Esophagus (tissue), 2 donors: ENCODE results near the gene CFAP57. TPM values are rescaled to one million over a fixed set of nuclear protein-coding genes. Genes with fewer than 3 reads are reported as not detected.

Experiments used
- H3K27ac ChIP-seq, 2 donors: one replicate each; pipeline ENCODE4 v1.5.1; 2013; ENCODE audit warnings: low read depth in 2 of 2, mild to moderate bottlenecking in 2 of 2, inconsistent platforms in 1 of 2, low read length in 1 of 2, moderate library complexity in 1 of 2
- H3K27me3 ChIP-seq, 2 donors: one replicate each; pipeline ENCODE4 v1.6.1; 2013; ENCODE audit warnings: low read length in 2 of 2, control low read depth in 1 of 2, mild to moderate bottlenecking in 1 of 2; ENCODE audit not compliant: insufficient read depth in 2 of 2, control insufficient read depth in 1 of 2
- H3K36me3 ChIP-seq, 2 donors: one replicate each; pipeline ENCODE4 v1.6.1; 2013; ENCODE audit warnings: low read length in 1 of 2; ENCODE audit not compliant: control insufficient read depth in 2 of 2, insufficient read depth in 2 of 2
- H3K4me1 ChIP-seq, 2 donors: one replicate each; pipeline ENCODE4 v1.6.1; 2013; ENCODE audit warnings: low read length in 1 of 2; ENCODE audit not compliant: control insufficient read depth in 2 of 2, insufficient read depth in 2 of 2
- H3K4me3 ChIP-seq, 2 donors: one replicate each; pipeline ENCODE4 v1.5.1; 2013; ENCODE audit warnings: low read length in 2 of 2, mild to moderate bottlenecking in 2 of 2, low read depth in 1 of 2, moderate library complexity in 1 of 2
- H3K9me3 ChIP-seq, 2 donors: one replicate each; pipeline ENCODE4 v1.6.1; 2013; ENCODE audit warnings: mild to moderate bottlenecking in 2 of 2, low read depth in 1 of 2, low read length in 1 of 2, moderate library complexity in 1 of 2; ENCODE audit not compliant: control insufficient read depth in 2 of 2, insufficient read depth in 1 of 2
- WGBS, 2 donors: extraction: QIAGEN DNeasy Blood & Tissue Kit; methylation state at CpG; one replicate each; pipeline ENCODE4 v1.1.7; 2013; 5-methylcytosine and 5-hydroxymethylcytosine counted together
- polyA plus RNA-seq, 2 donors: library from polyadenylated mRNA; stranded (reverse); fragments of 200-250 nt; gene quantifications; one replicate each; pipeline ENCODE4 v1.2.3, GENCODE V29; 2013
- donor health status: healthy with polysubstance abuse.
- donor health status: Bipolar disorder and iron deficiency.

The CFAP57 gene
- polyA plus RNA-seq, 2 donors = 0.02 to 0.06 TPM

DNA sequence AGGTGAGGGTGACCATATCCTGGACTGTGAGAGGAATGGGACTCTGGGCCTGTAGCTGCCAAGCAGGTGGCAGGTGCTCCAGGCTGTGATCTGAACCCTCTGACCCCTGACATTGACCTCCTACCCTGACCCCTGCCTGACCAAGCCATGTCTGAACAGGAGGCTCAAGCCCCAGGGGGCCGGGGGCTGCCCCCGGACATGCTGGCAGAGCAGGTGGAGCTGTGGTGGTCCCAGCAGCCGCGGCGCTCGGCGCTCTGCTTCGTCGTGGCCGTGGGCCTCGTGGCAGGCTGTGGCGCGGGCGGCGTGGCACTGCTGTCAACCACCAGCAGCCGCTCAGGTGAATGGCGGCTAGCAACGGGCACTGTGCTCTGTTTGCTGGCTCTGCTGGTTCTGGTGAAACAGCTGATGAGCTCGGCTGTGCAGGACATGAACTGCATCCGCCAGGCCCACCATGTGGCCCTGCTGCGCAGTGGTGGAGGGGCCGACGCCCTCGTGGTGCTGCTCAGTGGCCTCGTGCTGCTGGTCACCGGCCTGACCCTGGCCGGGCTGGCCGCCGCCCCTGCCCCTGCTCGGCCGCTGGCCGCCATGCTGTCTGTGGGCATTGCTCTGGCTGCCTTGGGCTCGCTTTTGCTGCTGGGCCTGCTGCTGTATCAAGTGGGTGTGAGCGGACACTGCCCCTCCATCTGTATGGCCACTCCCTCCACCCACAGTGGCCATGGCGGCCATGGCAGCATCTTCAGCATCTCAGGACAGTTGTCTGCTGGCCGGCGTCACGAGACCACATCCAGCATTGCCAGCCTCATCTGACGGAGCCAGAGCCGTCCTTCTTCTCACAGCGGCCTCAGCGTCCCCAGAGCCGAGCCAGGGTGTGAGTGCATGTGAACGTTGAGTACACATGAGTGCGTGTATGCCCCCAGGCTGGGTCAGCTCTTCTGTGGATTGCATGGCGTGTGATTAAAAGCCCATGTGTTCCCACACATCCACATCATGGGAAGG, 100.7 kb downstream of the CFAP57 start:
- no peak overlapping the region for H3K4me3 ChIP-seq
- peaks cover 5 to 19% of the 10 kb centered on the region in 2 donors for H3K4me1 ChIP-seq
- no peak overlapping the region for H3K27ac ChIP-seq
- H3K9me3 ChIP-seq = no peaks in the 10 kb centered on the region
- WGBS, 2 donors = 95 to 96% methylated on average over 46 of the region's 46 CpGs
- no peaks in the 10 kb centered on the region for H3K36me3 ChIP-seq
- no peaks in the 10 kb centered on the region for H3K27me3 ChIP-seq

DNA sequence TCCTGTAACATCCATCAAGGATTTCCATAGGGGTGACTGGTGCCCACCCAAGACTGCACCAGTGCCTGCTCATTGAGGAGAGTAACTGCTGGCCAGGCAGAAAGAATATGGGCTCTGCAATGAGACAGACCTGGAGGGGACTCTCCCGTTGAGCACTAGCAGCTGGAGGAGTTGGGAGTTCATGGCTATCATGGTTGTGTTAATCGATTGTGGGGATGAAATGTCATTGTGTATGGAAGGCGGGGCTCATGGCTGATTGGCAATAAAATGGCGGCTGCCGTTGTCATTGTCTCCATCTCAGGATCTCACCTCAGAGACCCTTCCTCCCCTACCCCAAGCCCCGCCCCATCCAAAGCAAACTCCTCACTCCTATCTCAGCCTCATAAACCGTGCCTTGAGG, 101.6 kb downstream of the CFAP57 start:
- Histone ChIP-seq H3K4me1 (peaks cover 5 to 19% of the 10 kb centered on the region in 2 donors), H3K9me3 (no peaks in the 10 kb centered on the region), H3K27me3 (no peaks in the 10 kb centered on the region), H3K27ac (peak overlapping the region; percentile 21 to 81), H3K36me3 (no peaks in the 10 kb centered on the region), H3K4me3 (no peak overlapping the region)
- 93 to 94% methylated on average over 7 of the region's 7 CpGs for WGBS, 2 donors

DNA sequence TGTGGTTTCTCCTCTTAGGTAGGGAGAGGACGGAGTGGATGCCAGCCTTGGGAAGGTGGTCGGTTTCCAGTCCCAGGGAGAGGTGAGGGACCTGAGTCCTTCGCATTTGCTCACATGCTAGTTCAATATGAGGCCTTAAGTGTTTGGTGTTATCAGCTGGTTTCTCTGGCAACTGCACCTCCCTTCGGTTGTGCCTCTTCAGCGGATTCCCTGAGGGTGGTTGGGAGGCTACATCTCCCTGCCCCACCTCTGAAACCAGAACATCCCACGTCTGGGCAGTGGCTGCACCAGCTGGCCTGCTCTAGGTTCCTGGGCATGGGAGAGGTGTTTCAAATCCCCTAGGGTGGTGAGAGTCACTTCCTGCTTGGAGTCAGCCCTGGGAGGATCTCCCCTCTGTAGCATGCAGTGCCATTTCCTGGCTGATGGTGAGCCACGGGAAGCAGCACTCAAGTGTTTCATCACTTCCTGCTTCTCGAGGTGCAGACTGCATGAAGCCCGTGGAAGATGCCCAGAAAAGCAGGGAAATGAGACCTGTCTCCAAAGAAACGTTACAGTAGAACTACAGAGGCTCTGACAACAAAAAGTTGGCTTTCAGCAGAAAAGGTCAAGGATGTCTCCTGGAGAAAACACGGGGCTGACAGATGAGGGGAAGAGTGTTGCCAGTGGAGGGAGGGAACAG, 102.1 kb downstream of the CFAP57 start:
- Histone ChIP-seq H3K4me3 (no peak overlapping the region), H3K27me3 (no peaks in the 10 kb centered on the region), H3K9me3 (no peaks in the 10 kb centered on the region), H3K4me1 (peaks cover 5 to 19% of the 10 kb centered on the region in 2 donors), H3K36me3 (no peaks in the 10 kb centered on the region), H3K27ac (peak overlapping the region; percentile 21 to 81)
- 44 to 49% methylated on average over 11 of the region's 11 CpGs for WGBS, 2 donors

DNA sequence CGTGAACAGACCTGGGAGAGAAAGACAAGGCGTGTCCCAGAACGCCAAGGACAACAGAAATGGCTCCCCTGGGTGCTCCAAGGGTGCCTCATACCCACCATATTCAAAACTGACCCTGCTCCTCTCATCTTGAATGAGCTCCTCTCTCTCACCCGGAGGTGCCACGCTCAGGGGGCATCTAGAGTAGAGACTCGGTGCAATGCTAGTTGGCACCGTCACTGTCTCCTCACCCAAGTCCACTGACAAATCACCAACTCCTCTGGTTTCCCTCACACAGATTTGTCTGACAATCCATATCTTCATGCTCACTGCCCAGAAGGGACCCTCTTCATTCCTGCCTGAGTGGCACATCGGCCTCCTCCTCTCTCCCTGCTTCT, 102.7 kb downstream of the CFAP57 start:
- Histone ChIP-seq H3K27me3 (no peaks in the 10 kb centered on the region), H3K4me1 (peaks cover 5 to 19% of the 10 kb centered on the region in 2 donors), H3K9me3 (no peaks in the 10 kb centered on the region), H3K27ac (peak overlapping the region in 1 of 2 donors; percentile 81), H3K4me3 (no peak overlapping the region), H3K36me3 (no peaks in the 10 kb centered on the region)
- 75 to 88% methylated on average over 8 of the region's 8 CpGs for WGBS, 2 donors

DNA sequence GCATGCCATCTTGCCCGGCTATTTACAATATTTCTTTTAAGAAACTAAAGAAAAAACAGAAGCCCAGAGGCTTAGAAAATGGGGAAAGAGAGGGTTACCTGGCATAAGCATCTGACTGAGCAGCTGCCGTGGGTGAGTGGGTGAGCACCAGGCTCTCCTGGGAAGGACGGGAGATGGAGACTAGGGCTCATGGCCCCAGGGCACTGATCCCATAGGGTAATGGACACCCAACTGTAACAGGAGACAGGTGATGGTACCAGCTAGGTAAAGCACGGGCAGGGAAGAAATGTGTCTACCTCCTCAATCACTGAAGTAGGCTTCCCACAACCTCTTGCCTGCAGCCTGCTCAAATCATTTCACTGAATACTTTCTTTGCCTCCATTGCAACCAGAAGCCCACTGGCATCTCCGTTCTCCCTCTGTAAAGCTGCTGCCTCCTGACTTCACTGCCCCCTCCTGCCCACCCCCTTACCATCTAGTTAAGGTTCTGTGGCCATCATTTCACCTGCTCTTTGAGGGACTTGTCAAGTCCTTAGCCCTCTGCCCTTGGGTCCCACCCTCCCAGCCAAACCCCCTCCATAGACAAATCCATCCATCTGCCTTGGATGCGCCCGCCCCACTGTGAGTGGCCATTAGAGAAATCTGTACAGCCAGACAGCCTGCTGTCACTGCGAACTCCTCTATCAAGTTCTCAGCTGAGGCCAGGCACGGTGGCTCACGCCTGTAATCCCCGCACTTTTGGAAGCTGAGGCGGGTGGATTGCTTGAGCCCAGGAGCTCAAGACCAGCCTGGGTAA, 103.9 kb downstream of the CFAP57 start:
- no peaks in the 10 kb centered on the region for H3K9me3 ChIP-seq
- H3K4me1 ChIP-seq = peaks cover 2 to 15% of the 10 kb centered on the region in 2 donors
- no peaks in the 10 kb centered on the region for H3K27me3 ChIP-seq
- H3K27ac ChIP-seq = no peak overlapping the region
- 75 to 77% methylated on average over 12 of the region's 12 CpGs for WGBS, 2 donors
- H3K4me3 ChIP-seq = no peak overlapping the region
- H3K36me3 ChIP-seq = no peaks in the 10 kb centered on the region

DNA sequence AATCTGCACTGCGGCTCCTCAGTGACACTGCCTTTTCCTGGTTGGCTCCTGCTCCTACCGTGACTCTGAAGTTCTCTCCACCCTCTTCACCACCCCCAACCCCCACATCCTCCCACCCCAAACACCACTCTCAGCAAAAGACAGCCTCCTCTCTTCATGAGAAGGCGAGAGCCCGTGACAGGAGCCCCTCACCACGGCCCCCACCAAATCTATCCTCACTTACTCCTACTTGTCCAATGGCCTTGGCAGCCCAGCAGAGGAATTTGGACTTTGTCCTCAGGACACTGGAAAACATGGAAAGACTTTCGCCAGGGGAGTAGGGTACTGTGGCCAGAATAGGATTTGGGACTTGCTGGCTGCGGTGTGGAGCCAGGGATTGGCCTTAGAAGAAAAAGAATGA, 104.5 kb downstream of the CFAP57 start:
- Histone ChIP-seq H3K36me3 (no peaks in the 10 kb centered on the region), H3K4me1 (peaks cover 0 to 12% of the 10 kb centered on the region in 2 donors), H3K4me3 (no peak overlapping the region), H3K27ac (no peak overlapping the region), H3K27me3 (no peaks in the 10 kb centered on the region), H3K9me3 (no peaks in the 10 kb centered on the region)
- WGBS, 2 donors = 55 to 57% methylated on average over 7 of the region's 7 CpGs

DNA sequence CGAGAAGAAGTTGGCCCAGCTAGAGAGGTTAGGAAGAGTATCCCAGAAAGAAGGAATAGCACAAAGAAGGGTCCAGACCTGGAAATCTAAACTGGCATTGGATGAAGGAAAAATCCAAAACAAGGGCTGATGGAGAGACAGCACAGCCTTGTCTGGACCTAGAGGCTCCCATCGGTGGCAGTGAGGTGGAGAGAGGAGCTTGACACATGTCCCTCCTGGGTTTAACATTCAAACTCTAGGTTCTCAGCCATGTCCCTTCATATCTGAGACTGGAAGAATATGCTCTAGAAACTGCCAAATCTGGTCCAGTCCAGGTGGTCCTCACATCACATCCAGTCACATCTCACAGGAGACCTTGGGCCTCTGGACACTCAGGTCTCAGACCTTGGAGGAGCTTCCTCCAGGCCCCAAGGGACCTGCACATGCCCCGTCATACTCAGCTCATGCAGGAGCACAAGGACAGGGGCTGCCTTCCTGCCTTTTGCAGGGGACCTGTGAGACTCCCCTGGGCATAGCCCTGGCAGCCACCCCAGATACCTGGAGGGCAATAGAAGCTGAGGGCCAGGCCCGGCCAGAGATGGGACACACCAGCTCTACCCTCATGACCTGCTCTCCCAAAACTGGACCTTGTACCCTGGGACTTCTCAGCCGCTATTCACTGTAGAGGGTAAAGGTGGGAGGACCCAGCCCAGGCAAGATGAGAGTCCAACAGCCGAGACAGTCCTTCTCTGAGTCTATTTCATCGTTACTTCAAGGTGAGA, 105.2 kb downstream of the CFAP57 start:
- Histone ChIP-seq H3K36me3 (no peaks in the 10 kb centered on the region), H3K27ac (no peak overlapping the region), H3K4me1 (peaks cover 0 to 7% of the 10 kb centered on the region in 2 donors), H3K27me3 (no peaks in the 10 kb centered on the region), H3K9me3 (no peaks in the 10 kb centered on the region), H3K4me3 (no peak overlapping the region)
- WGBS, 2 donors = 81 to 90% methylated on average over 7 of the region's 7 CpGs

DNA sequence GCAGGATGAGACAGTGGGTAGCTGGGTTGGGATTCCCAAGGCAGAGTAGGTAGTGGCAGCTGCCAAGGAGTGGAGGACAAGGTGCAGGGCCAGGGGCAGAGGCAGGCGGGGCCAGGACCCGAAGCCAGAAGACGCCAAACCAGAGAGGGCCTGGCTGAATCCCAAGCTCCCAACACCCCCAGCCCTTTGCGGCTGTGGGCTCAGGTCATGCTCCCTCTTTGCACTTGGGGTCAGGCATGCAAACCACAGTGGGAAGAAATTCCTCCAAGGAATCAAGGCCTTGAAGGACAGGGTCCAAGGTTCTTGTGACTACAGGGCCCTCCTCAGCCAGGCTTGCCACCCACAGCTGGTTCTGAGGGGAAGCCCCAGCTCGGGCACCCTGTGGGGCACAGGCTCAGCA, 107.0 kb downstream of the CFAP57 start:
- Histone ChIP-seq H3K27ac (no peak overlapping the region), H3K36me3 (peaks cover 0 to 2% of the 10 kb centered on the region in 2 donors), H3K27me3 (no peaks in the 10 kb centered on the region), H3K9me3 (no peaks in the 10 kb centered on the region), H3K4me1 (peaks cover 0 to 5% of the 10 kb centered on the region in 2 donors), H3K4me3 (no peak overlapping the region)
- WGBS, 2 donors = 86 to 94% methylated on average over 5 of the region's 5 CpGs

DNA sequence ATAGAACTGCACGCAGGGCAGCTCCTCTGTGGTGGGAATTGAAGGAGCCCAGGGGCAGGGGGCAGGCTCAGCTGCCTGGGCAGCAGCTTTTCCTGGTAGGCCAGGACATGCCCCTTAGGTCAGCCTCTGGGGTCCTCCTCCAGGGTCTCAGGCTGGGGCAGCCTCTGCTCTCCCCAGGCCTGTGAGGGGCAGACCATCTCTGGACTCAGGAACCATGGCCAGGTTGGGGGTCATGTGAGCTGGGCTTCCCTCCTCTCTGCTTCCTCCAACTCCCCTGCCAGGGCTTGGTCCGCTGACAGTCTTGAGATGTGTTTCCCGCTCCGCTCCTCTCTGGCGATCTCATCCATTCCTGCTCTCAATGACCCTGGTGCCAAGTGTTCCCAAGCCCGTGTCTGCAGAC, 107.5 kb downstream of the CFAP57 start:
- 92 to 93% methylated on average over 4 to 6 of the region's 6 CpGs for WGBS, 2 donors
- Histone ChIP-seq H3K4me3 (no peak overlapping the region), H3K9me3 (no peaks in the 10 kb centered on the region), H3K4me1 (peaks cover 0 to 4% of the 10 kb centered on the region in 2 donors), H3K27me3 (no peaks in the 10 kb centered on the region), H3K27ac (no peak overlapping the region), H3K36me3 (peaks cover 0 to 2% of the 10 kb centered on the region in 2 donors)
